DND-41 (cell line): Measurements from ENCODE around the gene PNKP.

Experiments
- ATAC-seq: fragments of 200-7000 bp; cut with Tn5 transposase; 3 replicates; pipeline ENCODE4 v1.9.1; 2021; ENCODE audit warnings: low read depth; ENCODE audit not compliant: insufficient read depth
- DNase-seq: peaks from one replicate; pipeline ENCODE4 v3.0.0-alpha.2; 2020
- H2AFZ ChIP-seq: 2 replicates; pipeline ENCODE4 v1.6.0; 2012; ENCODE audit warnings: low read depth, low read length
- H3K27ac ChIP-seq: 2 replicates; pipeline ENCODE4 v1.5.1; 2012; ENCODE audit warnings: low read length, inconsistent platforms
- H3K27me3 ChIP-seq: fragments of 200-600 bp; sonication (generic); 2 replicates; pipeline ENCODE4 v1.6.0; 2012; ENCODE audit warnings: low read length, mild to moderate bottlenecking, inconsistent platforms; ENCODE audit not compliant: insufficient read depth, poor library complexity
- H3K36me3 ChIP-seq: 2 replicates; pipeline ENCODE4 v1.5.1; 2012; ENCODE audit warnings: low read length, inconsistent platforms; ENCODE audit not compliant: insufficient read depth
- H3K4me1 ChIP-seq: 2 replicates; pipeline ENCODE4 v1.5.1; 2012; ENCODE audit warnings: mild to moderate bottlenecking, low read length; ENCODE audit not compliant: insufficient read depth
- H3K4me2 ChIP-seq: 2 replicates; pipeline ENCODE4 v1.6.0; 2012; ENCODE audit warnings: mild to moderate bottlenecking, moderate library complexity, low read length, inconsistent platforms; ENCODE audit not compliant: insufficient read depth
- H3K4me3 ChIP-seq, 2 experiments: fragments of 200-600 bp in 1 of 2; shearing (Covaris generic) in 1 of 2; 2 replicates each; pipeline ENCODE4 v1.5.1; 2012 to 2016; ENCODE audit warnings: inconsistent platforms in 2 of 2, low read length in 2 of 2, mild to moderate bottlenecking in 2 of 2, low read depth in 1 of 2, moderate library complexity in 1 of 2
- H3K79me2 ChIP-seq: 2 replicates; pipeline ENCODE4 v1.6.0; 2012; ENCODE audit warnings: low read length, inconsistent platforms; ENCODE audit not compliant: insufficient read depth
- H3K9ac ChIP-seq: 2 replicates; pipeline ENCODE4 v1.6.0; 2012; ENCODE audit warnings: low read depth, mild to moderate bottlenecking, inconsistent platforms, low read length, moderate library complexity
- H3K9me3 ChIP-seq: 2 replicates; pipeline ENCODE4 v1.5.1; 2012; ENCODE audit warnings: low read length, moderate library complexity, mild to moderate bottlenecking, inconsistent platforms; ENCODE audit not compliant: insufficient read depth, severe bottlenecking
- H4K20me1 ChIP-seq: 2 replicates; pipeline ENCODE4 v1.6.0; 2012; ENCODE audit warnings: low read length; ENCODE audit not compliant: insufficient read depth
- CTCF ChIP-seq: IDR thresholded peaks from 2 replicates; pipeline ENCODE4 v1.5.1; 2012; ENCODE audit warnings: borderline replicate concordance, low read length, moderate library complexity, mild to moderate bottlenecking; ENCODE audit not compliant: poor library complexity, severe bottlenecking; ENCODE audit errors: extremely low read depth
- EZH2 ChIP-seq: IDR thresholded peaks from 3 replicates; pipeline ENCODE4 v1.6.1; 2012; ENCODE audit warnings: borderline replicate concordance, low read depth, mild to moderate bottlenecking, moderate library complexity, low read length, inconsistent platforms; ENCODE audit not compliant: severe bottlenecking

PNKP gene

GRCh38 chr19:49837425-49837824, 30.0 kb downstream of the PNKP start:
- Histone ChIP-seq H3K4me2 (no peak overlapping the region), H3K4me3 (no peak overlapping the region), H3K9ac (no peak overlapping the region), H2AFZ (no peak overlapping the region), H3K9me3 (no peaks in the 10 kb centered on the region), H3K79me2 (no peaks in the 10 kb centered on the region), H3K27ac (no peak overlapping the region), H3K27me3 (no peaks in the 10 kb centered on the region), H4K20me1 (no peaks in the 10 kb centered on the region), H3K36me3 (peaks cover 80% of the 10 kb centered on the region), H3K4me1 (no peaks in the 10 kb centered on the region; the same call in 1 of the 2 replicates)
- no peak for DNase-seq
- ATAC-seq, result no peak
- TF ChIP-seq CTCF (no peak), EZH2 (no peak)

- Histone ChIP-seq H3K9me3 (no peaks in the 10 kb centered on the region), H3K27ac (no peak overlapping the region), H3K4me1 (peaks cover 3% of the 10 kb centered on the region; the same call in 1 of the 2 replicates), H4K20me1 (no peaks in the 10 kb centered on the region), H3K4me2 (no peak overlapping the region), H3K79me2 (no peaks in the 10 kb centered on the region), H2AFZ (no peak overlapping the region), H3K27me3 (no peaks in the 10 kb centered on the region), H3K36me3 (peaks cover 82% of the 10 kb centered on the region), H3K4me3 (no peak overlapping the region), H3K9ac (no peak overlapping the region)
- ATAC-seq (no peak), DNase-seq (no peak)
- TF ChIP-seq EZH2 (no peak), CTCF (no peak)
These were observed 30.4 kb downstream of the PNKP start for GRCh38 chr19:49837009-49837310.

- TF ChIP-seq EZH2, result no peak
- no peak for TF ChIP-seq CTCF
- ATAC-seq (no peak), DNase-seq (no peak)
- no peak overlapping the region for H3K4me2 ChIP-seq
- H2AFZ ChIP-seq, result no peak overlapping the region
- no peaks in the 10 kb centered on the region; the same call in 1 of the 2 replicates for H4K20me1 ChIP-seq
- no peak overlapping the region for H3K27ac ChIP-seq
- H3K4me1 ChIP-seq, result peaks cover 3% of the 10 kb centered on the region; the same call in 1 of the 2 replicates
- no peaks in the 10 kb centered on the region for H3K79me2 ChIP-seq
- H3K4me3 ChIP-seq, result no peak overlapping the region
- no peaks in the 10 kb centered on the region for H3K9me3 ChIP-seq
- H3K27me3 ChIP-seq, result no peaks in the 10 kb centered on the region
- H3K36me3 ChIP-seq, result peaks cover 88% of the 10 kb centered on the region
- H3K9ac ChIP-seq, result no peak overlapping the region
These were observed 31.0 kb downstream of the PNKP start for GRCh38 chr19:49836176-49837008.
